GM23338 (cell line): Measurements from ENCODE around the gene TOMM6. TPM values are rescaled to one million over a fixed set of nuclear protein-coding genes. Genes with fewer than 3 reads are reported as not detected.
A peak's percentile ranks its signal among the peaks of the same experiment; 100 is the strongest.

Experiments used
- ATAC-seq: fragments of 200-7000 bp; cut with Tn5 transposase; 3 replicates; pipeline ENCODE4 v1.9.1; 2020
- DNase-seq: peaks from one replicate; pipeline ENCODE4 v3.0.0-alpha.2; 2015; ENCODE audit warnings: low spot score
- H2AFZ ChIP-seq: fragments of 200-600 bp; sonication (generic); 2 replicates; pipeline ENCODE4 v1.8.0; 2016; ENCODE audit warnings: antibody characterized with exemption, mild to moderate bottlenecking, moderate library complexity
- H3F3A ChIP-seq: fragments of 200-600 bp; sonication (generic); replicated peaks from 2 replicates; pipeline ENCODE4 v1.8.0; 2017; ENCODE audit warnings: antibody characterized with exemption, mixed run types, low read depth
- H3K27ac ChIP-seq: fragments of 200-600 bp; sonication (generic); 2 replicates; pipeline ENCODE4 v1.6.1; 2016; ENCODE audit warnings: low read depth
- H3K27me3 ChIP-seq: fragments of 200-600 bp; sonication (generic); 2 replicates; pipeline ENCODE4 v1.8.0; 2016; ENCODE audit warnings: mild to moderate bottlenecking, mixed run types, moderate library complexity; ENCODE audit not compliant: insufficient read depth
- H3K36me3 ChIP-seq: fragments of 200-600 bp; sonication (generic); 2 replicates; pipeline ENCODE4 v1.8.0; 2016; ENCODE audit warnings: mild to moderate bottlenecking; ENCODE audit not compliant: insufficient read depth
- H3K4me1 ChIP-seq: fragments of 200-600 bp; sonication (generic); 2 replicates; pipeline ENCODE4 v1.8.0; 2016; ENCODE audit warnings: mild to moderate bottlenecking, moderate library complexity; ENCODE audit not compliant: insufficient read depth
- H3K4me2 ChIP-seq: fragments of 200-600 bp; sonication (generic); 2 replicates; pipeline ENCODE4 v1.7.1; 2017; ENCODE audit warnings: mixed run types
- H3K4me3 ChIP-seq: fragments of 200-600 bp; sonication (generic); 2 replicates; pipeline ENCODE4 v1.6.1; 2016; ENCODE audit warnings: mixed run types
- H3K79me2 ChIP-seq: fragments of 200-600 bp; sonication (generic); replicated peaks from 2 replicates; pipeline ENCODE4 v1.8.0; 2017; ENCODE audit warnings: mild to moderate bottlenecking; ENCODE audit not compliant: insufficient read depth
- H3K9me2 ChIP-seq: fragments of 200-600 bp; sonication (generic); 2 replicates; pipeline ENCODE4 v1.8.0; 2017; ENCODE audit not compliant: insufficient read depth
- H4K20me1 ChIP-seq: fragments of 200-600 bp; sonication (generic); replicated peaks from 2 replicates; pipeline ENCODE4 v1.8.0; 2017; ENCODE audit warnings: mild to moderate bottlenecking; ENCODE audit not compliant: insufficient read depth
- H3K27ac Mint-ChIP-seq: 2 replicates; pipeline ENCODE4 v1.8.0; 2020; ENCODE audit warnings: inconsistent platforms, mild to moderate bottlenecking, moderate library complexity, mixed read lengths
- H3K27me3 Mint-ChIP-seq: 3 replicates; pipeline ENCODE4 v1.8.0; 2022; ENCODE audit warnings: low read depth, mild to moderate bottlenecking, moderate library complexity, mixed read lengths, inconsistent platforms; ENCODE audit not compliant: insufficient read depth, poor library complexity
- H3K36me3 Mint-ChIP-seq: 3 replicates; pipeline ENCODE4 v1.8.0; 2021; ENCODE audit warnings: low read depth, mild to moderate bottlenecking, inconsistent platforms, moderate library complexity, mixed read lengths
- H3K4me1 Mint-ChIP-seq: 3 replicates; pipeline ENCODE4 v1.8.0; 2020; ENCODE audit warnings: mild to moderate bottlenecking, inconsistent platforms, mixed read lengths
- H3K4me3 Mint-ChIP-seq: 3 replicates; pipeline ENCODE4 v1.8.0; 2021; ENCODE audit warnings: moderate library complexity, mild to moderate bottlenecking, inconsistent platforms, mixed read lengths
- H3K9me3 Mint-ChIP-seq: 3 replicates; pipeline ENCODE4 v1.8.0; 2020; ENCODE audit warnings: moderate library complexity, mild to moderate bottlenecking, inconsistent platforms, mixed read lengths
- CREB1 ChIP-seq: fragments of 250-450 bp; sonication (Bioruptor Pico); IDR thresholded peaks from 2 replicates; pipeline ENCODE4 v1.5.0; 2020; ENCODE audit warnings: low read depth, mild to moderate bottlenecking, moderate library complexity
- JUNB ChIP-seq: IDR thresholded peaks from one replicate; pipeline ENCODE4 v1.6.1; 2016; ENCODE audit warnings: antibody characterized with exemption; ENCODE audit not compliant: unreplicated experiment
- POLR2AphosphoS5 ChIP-seq: IDR thresholded peaks from 2 replicates; pipeline ENCODE4 v1.6.1; 2016; ENCODE audit warnings: antibody characterized with exemption, low read depth
- ZNF114 ChIP-seq: fragments of 250-450 bp; sonication (Bioruptor Pico); IDR thresholded peaks from 2 replicates; pipeline ENCODE4 v1.5.0; 2020; ENCODE audit warnings: mild to moderate bottlenecking, moderate library complexity
- ZNF331 ChIP-seq: fragments of 250-450 bp; sonication (Bioruptor Pico); IDR thresholded peaks from 2 replicates; pipeline ENCODE4 v1.5.0; 2020; ENCODE audit warnings: low read depth, mild to moderate bottlenecking, moderate library complexity
- polyA plus RNA-seq: library from polyadenylated mRNA; unstranded; fragments of >200 nt; fragmentation: Nextera tagmentation; extraction: Ambion mirVana; gene quantifications from 2 replicates; pipeline ENCODE4 v1.2.1, GENCODE V29; 2016
- total RNA-seq: library from RNA; depleted of rRNA; stranded (reverse); fragments of >200 nt; shearing (Covaris generic); gene quantifications from 2 replicates; pipeline ENCODE4 v1.2.3, GENCODE V29; 2014
- TF ChIP-seq, protein P1 (sequence below), 2 experiments: fragments of 200-600 bp in 1 of 2; sonication (generic) in 1 of 2; conservative IDR thresholded peaks; 2 replicates each; pipeline versions ENCODE4 v1.5.1 to v1.6.1; 2016 to 2017; ENCODE audit warnings: antibody characterized with exemption in 2 of 2, low read depth in 2 of 2, mild to moderate bottlenecking in 2 of 2, moderate library complexity in 1 of 2
- TF ChIP-seq, protein P2 (sequence below): IDR thresholded peaks from 2 replicates; pipeline ENCODE4 v1.6.1; 2016; ENCODE audit warnings: antibody characterized with exemption
- TF ChIP-seq, protein P3 (sequence below): IDR thresholded peaks from one replicate; pipeline ENCODE4 v1.6.1; 2018; ENCODE audit warnings: antibody characterized with exemption; ENCODE audit not compliant: unreplicated experiment

TOMM6 gene
- total and polyA plus RNA-seq, 2 experiments from 2014 or later: 195 to 372 TPM

DNA sequence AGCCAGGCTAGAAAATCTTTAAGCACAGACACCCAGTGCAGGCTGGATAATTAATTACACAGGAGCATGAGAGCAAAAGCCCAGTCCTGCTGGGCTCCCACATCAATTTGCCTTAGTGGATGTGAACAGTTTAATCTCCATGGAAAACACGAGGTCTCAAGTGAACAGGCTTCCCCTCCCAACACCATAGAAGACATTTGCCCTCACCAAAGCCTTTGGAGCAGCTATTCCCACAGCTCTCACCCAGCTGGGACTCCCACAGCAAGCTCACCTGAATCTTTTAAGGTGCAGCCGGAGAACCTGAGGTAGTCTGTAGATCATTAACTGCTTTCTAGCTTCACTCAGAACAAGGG lies 12.0 kb downstream of the TOMM6 start (continued):
- TF ChIP-seq, protein P1, sequence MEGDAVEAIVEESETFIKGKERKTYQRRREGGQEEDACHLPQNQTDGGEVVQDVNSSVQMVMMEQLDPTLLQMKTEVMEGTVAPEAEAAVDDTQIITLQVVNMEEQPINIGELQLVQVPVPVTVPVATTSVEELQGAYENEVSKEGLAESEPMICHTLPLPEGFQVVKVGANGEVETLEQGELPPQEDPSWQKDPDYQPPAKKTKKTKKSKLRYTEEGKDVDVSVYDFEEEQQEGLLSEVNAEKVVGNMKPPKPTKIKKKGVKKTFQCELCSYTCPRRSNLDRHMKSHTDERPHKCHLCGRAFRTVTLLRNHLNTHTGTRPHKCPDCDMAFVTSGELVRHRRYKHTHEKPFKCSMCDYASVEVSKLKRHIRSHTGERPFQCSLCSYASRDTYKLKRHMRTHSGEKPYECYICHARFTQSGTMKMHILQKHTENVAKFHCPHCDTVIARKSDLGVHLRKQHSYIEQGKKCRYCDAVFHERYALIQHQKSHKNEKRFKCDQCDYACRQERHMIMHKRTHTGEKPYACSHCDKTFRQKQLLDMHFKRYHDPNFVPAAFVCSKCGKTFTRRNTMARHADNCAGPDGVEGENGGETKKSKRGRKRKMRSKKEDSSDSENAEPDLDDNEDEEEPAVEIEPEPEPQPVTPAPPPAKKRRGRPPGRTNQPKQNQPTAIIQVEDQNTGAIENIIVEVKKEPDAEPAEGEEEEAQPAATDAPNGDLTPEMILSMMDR (conservative IDR thresholded peaks at IDR 0.05; ENCODE audit: low read depth in 2 of 2): no peak
- TF ChIP-seq ZNF114 (CRISPR knock-in tag) (no peak), POLR2AphosphoS5 (no peak), JUNB (no peak), CREB1 (CRISPR knock-in tag) (no peak), ZNF331 (CRISPR knock-in tag) (no peak)
- TF ChIP-seq, protein P2, sequence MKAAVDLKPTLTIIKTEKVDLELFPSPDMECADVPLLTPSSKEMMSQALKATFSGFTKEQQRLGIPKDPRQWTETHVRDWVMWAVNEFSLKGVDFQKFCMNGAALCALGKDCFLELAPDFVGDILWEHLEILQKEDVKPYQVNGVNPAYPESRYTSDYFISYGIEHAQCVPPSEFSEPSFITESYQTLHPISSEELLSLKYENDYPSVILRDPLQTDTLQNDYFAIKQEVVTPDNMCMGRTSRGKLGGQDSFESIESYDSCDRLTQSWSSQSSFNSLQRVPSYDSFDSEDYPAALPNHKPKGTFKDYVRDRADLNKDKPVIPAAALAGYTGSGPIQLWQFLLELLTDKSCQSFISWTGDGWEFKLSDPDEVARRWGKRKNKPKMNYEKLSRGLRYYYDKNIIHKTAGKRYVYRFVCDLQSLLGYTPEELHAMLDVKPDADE: no peak
- TF ChIP-seq, protein P3, sequence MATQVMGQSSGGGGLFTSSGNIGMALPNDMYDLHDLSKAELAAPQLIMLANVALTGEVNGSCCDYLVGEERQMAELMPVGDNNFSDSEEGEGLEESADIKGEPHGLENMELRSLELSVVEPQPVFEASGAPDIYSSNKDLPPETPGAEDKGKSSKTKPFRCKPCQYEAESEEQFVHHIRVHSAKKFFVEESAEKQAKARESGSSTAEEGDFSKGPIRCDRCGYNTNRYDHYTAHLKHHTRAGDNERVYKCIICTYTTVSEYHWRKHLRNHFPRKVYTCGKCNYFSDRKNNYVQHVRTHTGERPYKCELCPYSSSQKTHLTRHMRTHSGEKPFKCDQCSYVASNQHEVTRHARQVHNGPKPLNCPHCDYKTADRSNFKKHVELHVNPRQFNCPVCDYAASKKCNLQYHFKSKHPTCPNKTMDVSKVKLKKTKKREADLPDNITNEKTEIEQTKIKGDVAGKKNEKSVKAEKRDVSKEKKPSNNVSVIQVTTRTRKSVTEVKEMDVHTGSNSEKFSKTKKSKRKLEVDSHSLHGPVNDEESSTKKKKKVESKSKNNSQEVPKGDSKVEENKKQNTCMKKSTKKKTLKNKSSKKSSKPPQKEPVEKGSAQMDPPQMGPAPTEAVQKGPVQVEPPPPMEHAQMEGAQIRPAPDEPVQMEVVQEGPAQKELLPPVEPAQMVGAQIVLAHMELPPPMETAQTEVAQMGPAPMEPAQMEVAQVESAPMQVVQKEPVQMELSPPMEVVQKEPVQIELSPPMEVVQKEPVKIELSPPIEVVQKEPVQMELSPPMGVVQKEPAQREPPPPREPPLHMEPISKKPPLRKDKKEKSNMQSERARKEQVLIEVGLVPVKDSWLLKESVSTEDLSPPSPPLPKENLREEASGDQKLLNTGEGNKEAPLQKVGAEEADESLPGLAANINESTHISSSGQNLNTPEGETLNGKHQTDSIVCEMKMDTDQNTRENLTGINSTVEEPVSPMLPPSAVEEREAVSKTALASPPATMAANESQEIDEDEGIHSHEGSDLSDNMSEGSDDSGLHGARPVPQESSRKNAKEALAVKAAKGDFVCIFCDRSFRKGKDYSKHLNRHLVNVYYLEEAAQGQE: no peak

DNA sequence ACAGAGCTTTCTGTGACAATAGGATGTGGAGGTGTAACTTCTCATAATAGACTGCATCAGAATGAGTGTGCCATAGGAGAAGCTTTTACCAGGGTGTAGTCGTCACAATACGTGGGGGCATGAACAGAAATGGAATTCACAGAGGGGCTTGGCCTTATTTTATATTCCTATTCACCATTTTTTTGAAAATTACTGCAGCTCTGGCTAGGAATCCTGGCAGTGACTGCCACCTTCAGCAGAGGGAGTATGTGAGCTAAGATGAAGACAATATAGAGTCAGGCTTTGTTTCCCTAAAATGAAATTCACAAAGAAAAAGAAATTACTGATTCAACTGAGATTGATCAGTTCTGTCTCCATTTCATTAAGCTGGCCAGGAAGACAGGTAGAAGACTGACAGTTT lies 13.9 kb downstream of the TOMM6 start:
- Histone ChIP-seq H4K20me1 (peaks cover 4% of the 10 kb centered on the region; the same call in 1 of the 2 replicates), H3K4me3 (no peak overlapping the region), H3K27ac (no peak overlapping the region), H3K27me3 (no peaks in the 10 kb centered on the region), H3K9me2 (no peaks in the 10 kb centered on the region), H3K36me3 (no peaks in the 10 kb centered on the region), H3F3A (no peaks in the 10 kb centered on the region), H3K4me2 (no peak overlapping the region), H3K4me1 (no peaks in the 10 kb centered on the region), H3K79me2 (no peaks in the 10 kb centered on the region), H2AFZ (no peak overlapping the region)
- H3K36me3 Mint-ChIP-seq: peaks cover 11% of the 10 kb centered on the region
- no peak overlapping the region for H3K27ac Mint-ChIP-seq
- no peaks in the 10 kb centered on the region; the same call in 2 of the 3 replicates for H3K9me3 Mint-ChIP-seq
- H3K27me3 Mint-ChIP-seq: peaks cover 3% of the 10 kb centered on the region
- H3K4me1 Mint-ChIP-seq: no peaks in the 10 kb centered on the region
- DNase-seq (peak; percentile 41), ATAC-seq (no peak; the same call in 2 of the 3 replicates)
- TF ChIP-seq, protein P1 (conservative IDR thresholded peaks at IDR 0.05; ENCODE audit: low read depth in 2 of 2): peak; percentile 51 to 52
- no peak for TF ChIP-seq ZNF331 (CRISPR knock-in tag)
- no peak overlapping the region for H3K4me3 Mint-ChIP-seq
